ENCODE data around the gene BAHCC1. TPM values are rescaled to one million over a fixed set of nuclear protein-coding genes. Genes with fewer than 3 reads are reported as not detected.

Gene BAHCC1
- total and polyA plus RNA-seq, 10 of the 15 experiments (the other 5 are each of a cell fraction or from before 2014, with no cell fraction given) = 0.03 to 0.14 (median 0.11) TPM; not detected in 6

GRCh38 chr17:81480140-81481072, 85.1 kb downstream of the BAHCC1 start:
- CTCF ChIA-PET = interaction anchor here (1.1 kb wide), 1 partner anchor 12 kb away, joined by 3 read pairs; no protein-coding TSS in a partner anchor
- POLR2A ChIA-PET = no interaction called here
- FAIRE-seq (no peak), ATAC-seq (no peak), DNase-seq (ENCODE audit: low read depth, low spot score) (no peak)
- no TSS peak for BruUV-seq (replicated peaks)
- Histone ChIP-seq H3K36me3 (ENCODE audit: control insufficient read depth in 2 of 2, insufficient read depth in 2 of 2, low read length in 1 of 2) (no peaks in the 10 kb centered on the region), H3K4me1 (ENCODE audit: control insufficient read depth, insufficient read depth, low read length) (peaks cover 12% of the 10 kb centered on the region), H3K9ac (ENCODE audit: control insufficient read depth, insufficient read depth, low read length) (no peak overlapping the region), H3K27ac (ENCODE audit: control insufficient read depth, insufficient read depth) (no peak overlapping the region), H3K4me3 (no peak overlapping the region), H3K27me3 (replicated peaks in 1 of 2; ENCODE audit: control insufficient read depth in 2 of 2, insufficient read depth in 2 of 2, low read length in 1 of 2) (peaks cover 3 to 8% of the 10 kb centered on the region in 2 experiments; a peak in 3 of 4 replicates), H3K4me2 (ENCODE audit: control insufficient read depth, insufficient read depth) (no peak overlapping the region), H4K20me1 (ENCODE audit: control insufficient read depth, insufficient read depth) (no peaks in the 10 kb centered on the region), H3K9me3 (replicated peaks; ENCODE audit: control insufficient read depth, insufficient read depth, low read length) (no peaks in the 10 kb centered on the region), H2AFZ (ENCODE audit: control insufficient read depth, low read depth, low read length) (no peak overlapping the region), H3K79me2 (ENCODE audit: control insufficient read depth, insufficient read depth, low read length) (no peaks in the 10 kb centered on the region)
- 35% methylated on average over 21 of the region's 21 CpGs for WGBS (ENCODE audit: insufficient coverage, insufficient replicate concordance, low lambda C conversion rate, missing lambda C conversion rate)
- RAD21 ChIA-PET (ENCODE audit: unreplicated experiment) = no interaction called here
- SMC1A ChIA-PET (ENCODE audit: uncharacterized antibody, unreplicated experiment) = no interaction called here
- TF ChIP-seq MYB (IDR thresholded peaks at IDR 0.05; ENCODE audit: borderline replicate concordance, low read depth, low read length) (no peak), RAD21 (IDR thresholded peaks at IDR 0.05; ENCODE audit: insufficient read depth, low read depth, low read length) (no peak), TCF12 (IDR thresholded peaks at IDR 0.05; ENCODE audit: low read depth, low read length) (no peak), BHLHE40 (IDR thresholded peaks at IDR 0.05; ENCODE audit: borderline replicate concordance in 1 of 2, low read depth in 2 of 2, low read length in 1 of 2) (no peak), RELB (IDR thresholded peaks at IDR 0.05; ENCODE audit: low read depth) (no peak), SIX5 (IDR thresholded peaks at IDR 0.05; ENCODE audit: low read depth, low read length, severe bottlenecking) (no peak), JUND (IDR thresholded peaks at IDR 0.05; ENCODE audit: low read depth, low read length) (no peak), CBX3 (IDR thresholded peaks at IDR 0.05; ENCODE audit: borderline replicate concordance, low read depth) (no peak), RFX5 (IDR thresholded peaks at IDR 0.05; ENCODE audit: low read depth, low read length) (no peak)
- in situ Hi-C loops (cut with MboI) = loop anchor here (25.0 kb wide), 1 partner anchor 343 kb away; no protein-coding TSS in a partner anchor
- intact Hi-C loops (cut with micrococcal nuclease; ENCODE audit: unreplicated experiment) = loop anchor here (5.0 kb wide), 2 partner anchors 338 to 378 kb away; no protein-coding TSS in a partner anchor
